Ishikawa (cell line): ENCODE results near the gene PADI6.

ENCODE experiments used
- EP300 ChIP-seq: IDR thresholded peaks from 2 replicates; pipeline ENCODE4 v1.6.1; 2012; ENCODE audit warnings: borderline replicate concordance
- FOXM1 ChIP-seq: IDR thresholded peaks from 2 replicates; pipeline ENCODE4 v1.6.1; 2012; ENCODE audit warnings: low read depth, borderline replicate concordance
- MAX ChIP-seq: IDR thresholded peaks from 2 replicates; pipeline ENCODE4 v1.6.1; 2012
- RAD21 ChIP-seq: IDR thresholded peaks from 2 replicates; pipeline ENCODE4 v1.6.1; 2012; ENCODE audit warnings: low read depth
- REST ChIP-seq: IDR thresholded peaks from 2 replicates; pipeline ENCODE4 v1.6.1; 2012; ENCODE audit warnings: low read depth, mild to moderate bottlenecking
- TAF1 ChIP-seq: IDR thresholded peaks from 2 replicates; pipeline ENCODE4 v1.6.1; 2012; ENCODE audit warnings: low read depth, mild to moderate bottlenecking
- TEAD4 ChIP-seq: IDR thresholded peaks from 2 replicates; pipeline ENCODE4 v1.6.1; 2012
- USF1 ChIP-seq: IDR thresholded peaks from 2 replicates; pipeline ENCODE4 v1.6.1; 2012

- no peak for TF ChIP-seq USF1
- no peak for TF ChIP-seq REST
- no peak for TF ChIP-seq EP300
- TF ChIP-seq MAX: no peak
- no peak for TF ChIP-seq TEAD4
- no peak for TF ChIP-seq RAD21
- TF ChIP-seq FOXM1: no peak
- no peak for TF ChIP-seq TAF1
Measured at GRCh38 chr1:17359808-17360207, 12.2 kb upstream of the PADI6 start.
